Fibroblast of the aortic adventitia (primary cell): ENCODE data around the gene UTF1. TPM values are rescaled to one million over a fixed set of nuclear protein-coding genes. Genes with fewer than 3 reads are reported as not detected.

Experiments used
- DNase-seq: peaks from one replicate; pipeline ENCODE4 v3.0.0-alpha.2; 2010; ENCODE audit warnings: low read depth
- H3K4me3 ChIP-seq: 2 replicates; pipeline ENCODE4 v1.5.1; 2011; ENCODE audit warnings: low read depth, mild to moderate bottlenecking, control low read depth, low read length, moderate library complexity
- CTCF ChIP-seq: IDR thresholded peaks from 2 replicates; pipeline ENCODE4 v1.5.1; 2011; ENCODE audit warnings: mild to moderate bottlenecking, low read length, control low read depth, inconsistent platforms; ENCODE audit not compliant: insufficient read depth
- total RNA-seq: library from RNA; depleted of rRNA; stranded (reverse); fragments of >200 nt; gene quantifications from 2 replicates; pipeline ENCODE4 v1.2.3, GENCODE V29; 2012; ENCODE audit warnings: low replicate concordance

The UTF1 gene
- total RNA-seq, 1 donor: not detected

DNA sequence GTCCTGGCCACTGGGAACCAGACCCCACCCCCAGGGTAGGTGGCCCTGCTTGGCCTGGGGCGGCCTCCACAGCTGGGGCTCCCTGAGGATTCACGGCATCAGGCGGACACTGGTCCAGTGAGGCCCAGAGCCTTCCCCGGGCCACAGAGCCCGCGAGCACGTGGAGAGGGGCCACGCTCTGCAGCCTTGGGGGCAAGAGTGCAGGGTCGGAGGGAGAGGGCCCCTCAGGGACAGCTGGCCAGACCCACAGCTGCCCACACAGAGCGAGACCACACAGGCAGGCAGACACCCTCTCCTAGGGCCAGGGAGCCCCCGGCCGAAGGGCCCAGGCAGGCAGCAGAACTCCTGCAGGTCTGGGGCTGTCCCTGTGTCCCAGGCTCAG lies 18.3 kb downstream of the UTF1 start:
- no peak overlapping the region for H3K4me3 ChIP-seq
- no peak for TF ChIP-seq CTCF
- DNase-seq: no peak

- no peak for TF ChIP-seq CTCF
- no peak for DNase-seq
- no peak overlapping the region for H3K4me3 ChIP-seq
Measured at GRCh38 chr10:133249094-133249780, 19.2 kb downstream of the UTF1 start.

DNA sequence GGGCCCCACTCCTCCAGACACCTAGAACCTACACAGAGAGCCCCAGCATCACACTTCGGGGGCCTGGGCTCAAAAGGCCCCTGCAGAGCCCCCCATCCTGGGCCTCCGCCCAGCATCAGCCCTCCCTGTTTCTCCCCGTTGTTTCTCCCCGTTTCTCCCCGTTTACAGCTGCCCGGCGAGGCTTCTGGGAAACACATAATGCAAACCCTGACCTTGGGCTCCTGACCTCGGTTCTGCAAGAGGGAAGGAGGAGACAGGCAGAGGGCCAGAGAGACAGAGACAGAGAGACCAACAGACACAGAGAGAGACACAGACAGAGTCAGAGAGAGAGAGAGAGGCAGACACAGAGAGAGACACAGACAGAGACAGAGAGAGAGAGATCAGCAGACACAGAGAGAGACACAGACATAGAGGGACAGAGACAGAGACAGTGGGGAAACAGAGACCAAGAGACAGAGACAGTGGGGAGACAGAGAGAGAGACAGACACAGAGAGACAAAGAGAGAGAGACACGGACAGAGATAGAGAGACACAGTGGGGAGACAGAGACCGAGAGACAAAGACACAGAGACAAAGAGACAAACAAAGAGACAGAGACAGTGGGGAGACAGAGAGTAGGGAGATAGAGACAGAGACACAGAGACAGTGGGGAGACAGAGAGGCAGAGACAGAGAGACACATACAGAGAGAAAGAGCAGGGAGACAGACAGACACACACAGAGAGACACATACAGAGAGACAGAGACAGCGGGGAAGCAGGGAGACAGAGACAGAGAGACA lies 20.1 kb downstream of the UTF1 start:
- DNase-seq: no peak
- TF ChIP-seq CTCF: no peak
- no peak overlapping the region for H3K4me3 ChIP-seq

DNA sequence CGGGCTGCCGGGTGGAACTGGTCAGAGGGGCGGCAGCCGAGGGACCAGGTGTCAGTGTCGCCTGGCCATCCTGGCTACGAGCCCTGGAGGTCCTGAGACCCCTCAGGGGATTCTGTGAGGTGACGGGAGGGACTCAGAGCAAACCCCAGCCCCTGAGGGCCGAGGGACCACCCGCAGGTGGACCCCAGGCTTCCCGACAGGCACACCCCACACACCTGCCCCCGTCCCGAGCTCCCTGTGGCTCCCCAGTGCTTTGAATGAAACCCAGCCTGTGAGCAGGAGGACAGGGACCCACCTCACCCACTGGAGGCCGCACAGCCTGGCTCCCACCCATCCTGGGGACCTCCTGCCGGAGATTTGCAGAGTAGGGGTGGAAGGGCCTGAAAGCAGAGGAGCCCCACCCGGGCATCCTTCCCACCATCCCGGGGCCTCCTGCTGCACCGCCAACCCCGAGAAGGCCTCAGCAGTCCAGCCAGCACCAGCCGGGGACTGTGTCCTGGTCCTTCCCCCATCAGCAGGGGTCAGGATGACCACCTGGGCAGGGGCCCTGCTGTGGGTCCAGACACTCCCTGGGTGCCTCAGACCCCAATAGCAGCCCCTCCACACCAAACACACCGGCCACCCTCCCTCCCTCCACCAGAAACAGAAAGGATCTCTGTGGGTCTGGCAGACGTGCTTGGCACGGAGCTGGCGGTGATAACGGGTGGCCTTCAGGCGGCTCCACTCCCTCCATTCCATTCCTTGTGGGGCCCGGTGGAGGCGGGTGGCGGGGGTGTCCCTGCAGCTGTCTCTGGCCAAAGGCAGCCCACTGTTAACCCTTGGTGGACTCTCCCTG lies 21.6 kb downstream of the UTF1 start:
- TF ChIP-seq CTCF: no peak
- no peak for DNase-seq
- no peak overlapping the region for H3K4me3 ChIP-seq

GRCh38 chr10:133252223-133252552 lies 22.2 kb downstream of the UTF1 start:
- TF ChIP-seq CTCF: no peak
- no peak for DNase-seq
- no peak overlapping the region for H3K4me3 ChIP-seq

DNA sequence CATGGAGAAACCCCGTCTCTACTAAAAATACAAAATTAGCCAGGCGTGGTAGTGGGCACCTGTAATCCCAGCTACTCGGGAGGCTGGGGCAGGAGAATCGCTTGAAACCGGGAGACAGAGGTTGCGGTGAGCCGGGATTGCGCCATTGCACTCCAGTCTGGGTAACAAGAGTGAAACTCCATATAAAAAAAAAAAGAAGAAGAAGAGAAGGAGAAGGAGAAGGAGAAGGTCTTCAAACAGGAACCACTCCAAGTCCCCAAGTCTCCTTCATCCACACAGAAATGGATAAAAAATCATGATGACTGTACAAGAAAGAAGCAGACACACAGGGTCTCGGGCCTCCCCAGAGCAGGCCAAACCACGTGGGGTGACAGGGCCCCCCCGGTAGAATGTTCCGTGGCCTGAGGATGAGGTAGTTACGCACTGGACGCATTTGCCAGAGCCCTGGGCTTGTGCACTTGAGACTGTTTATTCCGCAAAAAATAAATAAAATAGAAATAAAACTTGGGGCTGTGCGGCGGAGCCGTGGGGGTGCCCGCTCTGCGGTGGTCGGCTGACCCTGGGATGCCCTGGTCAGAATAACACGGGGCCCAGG lies 23.4 kb downstream of the UTF1 start:
- no peak for TF ChIP-seq CTCF
- no peak for DNase-seq
- no peak overlapping the region for H3K4me3 ChIP-seq
